ENCODE results near the gene MT2A. TPM values are rescaled to one million over a fixed set of nuclear protein-coding genes. Genes with fewer than 3 reads are reported as not detected.
"Not testable (repeated sequence)": the region's sequence is repeated elsewhere in the genome, so short reads cannot be mapped to it uniquely, and the experiment has no call there.

MT2A gene
- total RNA-seq, 1 donor from 2014 or later, result 12.0 TPM

- no peak for DNase-seq (ENCODE audit: low spot score)
These were observed 12.0 kb downstream of the MT2A start for GRCh38 chr16:56620339-56620897.

DNA sequence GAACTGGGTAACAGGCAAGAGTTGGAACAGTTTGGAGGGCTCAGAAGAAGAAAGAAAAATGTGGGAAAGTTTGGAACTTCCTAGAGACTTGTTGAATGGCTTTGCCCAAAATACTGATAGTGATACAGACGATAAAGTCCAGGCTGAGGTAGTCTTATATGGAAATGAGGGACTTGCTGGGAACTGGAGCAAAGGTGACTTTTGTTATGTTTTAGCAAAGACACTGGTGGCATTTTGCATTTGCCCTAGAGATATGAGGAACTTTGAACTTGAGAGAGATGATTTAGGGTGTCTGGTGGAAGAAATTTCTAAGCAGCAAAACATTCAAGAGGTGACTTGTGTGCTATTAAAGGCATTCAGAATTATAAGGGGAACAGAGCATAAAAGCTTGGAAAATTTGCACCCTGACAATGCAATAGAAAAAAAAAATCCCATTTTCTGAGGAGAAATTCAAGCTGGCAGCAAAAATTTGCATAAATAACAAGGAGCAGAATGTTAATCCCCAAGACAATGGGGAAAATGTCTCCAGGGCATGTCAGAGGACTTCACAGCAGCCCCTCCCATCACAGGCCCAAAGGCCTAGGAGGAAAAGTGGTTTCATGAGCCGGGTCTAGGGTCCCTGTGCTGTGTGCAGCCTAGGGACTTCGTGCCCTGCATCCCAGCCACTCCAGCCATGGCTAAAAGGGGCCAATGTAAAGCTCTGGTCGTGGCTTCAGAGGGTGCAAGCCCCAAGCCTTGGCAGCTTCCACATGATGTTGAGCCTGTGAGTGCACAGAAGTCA, 13.5 kb downstream of the MT2A start:
- not testable (repeated sequence) for DNase-seq (ENCODE audit: low spot score)

GRCh38 chr16:56623184-56623583, 14.8 kb downstream of the MT2A start:
- DNase-seq (ENCODE audit: low spot score), result not testable (repeated sequence)

GRCh38 chr16:56623637-56624036, 15.3 kb downstream of the MT2A start:
- no peak for DNase-seq (ENCODE audit: low spot score)

DNA sequence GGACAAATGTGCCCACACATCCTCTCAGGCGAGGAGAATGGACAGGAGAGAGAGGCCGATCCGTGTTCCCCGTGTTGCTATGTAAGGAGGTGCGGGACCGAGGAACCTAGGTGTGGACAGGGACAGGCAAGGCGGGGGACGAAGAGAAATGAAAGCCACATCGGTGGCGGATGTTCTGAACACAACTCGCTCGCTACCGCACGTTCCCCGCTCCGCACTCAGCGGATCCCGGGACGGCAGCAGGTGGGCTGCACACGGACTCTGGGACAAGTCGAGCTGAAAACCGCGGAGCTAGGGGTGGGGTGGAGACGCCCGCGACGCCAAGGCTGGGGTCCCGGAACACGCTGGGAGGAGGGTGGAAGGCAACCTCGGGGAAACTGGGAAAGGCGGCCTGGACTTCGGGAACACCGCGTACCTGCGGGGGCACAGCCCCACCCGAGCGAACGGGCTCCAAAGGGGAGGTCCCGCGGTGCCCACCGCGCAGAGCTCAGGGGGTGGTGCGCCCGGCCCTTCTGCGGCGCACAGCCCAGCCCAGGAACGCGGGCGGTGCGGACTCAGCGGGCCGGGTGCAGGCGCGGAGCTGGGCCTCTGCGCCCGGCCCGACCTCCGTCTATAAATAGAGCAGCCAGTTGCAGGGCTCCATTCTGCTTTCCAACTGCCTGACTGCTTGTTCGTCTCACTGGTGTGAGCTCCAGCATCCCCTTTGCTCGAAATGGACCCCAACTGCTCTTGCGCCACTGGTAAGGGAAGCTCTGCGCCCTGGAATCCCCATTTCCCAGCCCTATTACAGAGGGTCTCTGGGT, 17.0 kb downstream of the MT2A start, which contains the start of gene MT1E:
TSS of gene MT1E (plus strand) at position 642 of the 803 bp plus-strand sequence. CDS start at position 713, 71 bp downstream.
- peak; percentile 81 for DNase-seq (ENCODE audit: low spot score)

GRCh38 chr16:56625943-56626654, 17.7 kb downstream of the MT2A start:
- DNase-seq (ENCODE audit: low spot score), result peak; percentile 82

DNA sequence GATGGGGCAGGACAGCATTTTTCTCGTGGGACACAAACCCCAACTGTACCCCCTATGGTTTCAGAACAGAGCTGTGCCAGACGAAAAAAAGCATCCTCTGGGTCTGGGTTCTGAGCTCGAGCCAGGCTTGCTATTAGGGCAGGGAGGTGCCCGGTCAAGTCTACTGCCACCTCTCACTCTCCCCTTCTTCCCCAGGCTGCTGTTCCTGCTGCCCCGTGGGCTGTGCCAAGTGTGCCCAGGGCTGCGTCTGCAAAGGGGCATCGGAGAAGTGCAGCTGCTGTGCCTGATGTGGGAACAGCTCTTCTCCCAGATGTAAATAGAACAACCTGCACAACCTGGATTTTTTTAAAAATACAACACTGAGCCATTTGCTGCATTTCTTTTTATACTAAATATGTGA, 18.3 kb downstream of the MT2A start:
- DNase-seq (ENCODE audit: low spot score), result no peak

DNA sequence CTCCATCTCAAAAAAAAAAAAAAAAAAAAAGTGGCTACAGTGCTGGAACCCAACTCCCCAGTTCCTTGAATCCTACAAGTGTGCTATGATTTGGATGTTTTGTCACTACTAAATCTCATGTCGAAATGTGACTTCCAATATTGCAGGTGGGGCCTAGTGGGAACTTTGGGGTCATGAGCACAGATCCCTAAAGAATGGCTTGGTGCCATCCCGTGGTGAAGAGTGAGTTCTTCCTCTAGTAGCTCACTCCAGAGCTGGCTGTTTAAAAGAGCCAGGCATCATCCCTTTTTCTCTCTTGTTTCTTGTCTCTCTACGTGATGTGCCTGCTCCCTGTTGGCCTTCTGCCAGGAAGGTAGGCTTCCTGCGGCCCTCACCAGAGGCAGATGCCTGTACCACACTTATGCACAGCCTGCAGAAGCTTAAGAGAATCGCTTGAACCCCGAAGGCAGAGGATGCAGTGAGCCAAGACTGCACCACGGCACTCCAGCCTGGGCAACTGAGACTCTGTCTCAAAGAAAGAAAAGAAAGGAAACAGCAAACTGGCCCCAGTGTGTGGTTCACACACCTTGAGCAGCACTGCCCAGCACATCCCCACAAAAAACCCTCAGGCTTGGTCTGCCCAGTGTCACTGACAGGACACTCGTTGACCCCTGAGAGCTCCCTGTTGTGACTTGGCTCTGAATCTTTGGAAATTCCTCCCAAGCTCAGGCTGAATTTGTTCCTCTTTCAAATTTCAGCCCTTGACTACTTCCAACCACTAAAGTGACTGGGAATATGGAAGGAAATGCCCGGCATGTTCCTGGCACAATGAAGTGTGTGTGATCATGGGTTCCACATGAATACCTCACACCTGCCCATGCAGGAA, 20.3 kb downstream of the MT2A start:
- no peak for DNase-seq (ENCODE audit: low spot score)

DNA sequence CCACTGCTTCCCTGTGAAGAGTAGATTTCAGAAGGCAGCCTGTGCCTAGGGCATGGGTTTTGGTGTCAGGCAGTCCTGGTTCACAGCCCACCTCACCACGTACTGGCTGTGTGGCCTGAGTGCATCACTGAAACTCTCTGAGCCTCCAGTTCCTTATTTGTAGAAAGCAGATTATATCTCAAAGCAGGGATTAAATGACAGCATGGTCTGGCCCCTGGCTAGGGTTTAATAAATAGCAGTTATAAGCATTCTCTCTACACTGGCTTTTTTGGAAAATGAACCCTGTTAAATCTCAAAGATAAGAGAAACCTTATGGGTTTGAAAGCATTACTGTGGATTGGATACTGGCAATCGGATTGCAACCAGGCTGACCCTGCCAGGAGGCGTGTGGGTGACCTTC, 21.1 kb downstream of the MT2A start:
- peak; percentile 85 for DNase-seq (ENCODE audit: low spot score)

- no peak for DNase-seq (ENCODE audit: low spot score)
These were observed 21.8 kb downstream of the MT2A start for GRCh38 chr16:56630134-56630533.

- no peak for DNase-seq (ENCODE audit: low spot score)
These were observed 22.8 kb downstream of the MT2A start for GRCh38 chr16:56631197-56631596.

DNA sequence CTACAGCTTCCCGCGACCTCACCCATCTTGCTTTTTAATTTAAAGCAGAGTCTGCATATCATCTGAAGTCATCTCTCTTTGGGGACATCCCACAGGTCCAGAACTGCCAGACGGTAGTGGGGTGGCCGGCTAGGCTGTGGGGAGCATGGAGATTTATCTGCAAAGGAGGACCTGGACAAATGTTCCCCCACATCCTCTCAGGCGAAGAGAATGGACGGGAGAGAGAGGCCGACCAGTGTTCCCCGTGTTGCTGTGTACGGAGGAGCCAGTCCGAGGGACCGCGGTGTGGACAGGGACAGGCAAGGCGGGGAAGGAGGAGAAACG, 23.4 kb downstream of the MT2A start:
- DNase-seq (ENCODE audit: low spot score), result no peak

GRCh38 chr16:56632156-56632847, 23.9 kb downstream of the MT2A start, which contains the start of gene MT1M:
MT1M (plus strand) TSS chr16:56632659; CDS start chr16:56632732, 73 bp downstream.
- no peak for DNase-seq (ENCODE audit: low spot score)

DNA sequence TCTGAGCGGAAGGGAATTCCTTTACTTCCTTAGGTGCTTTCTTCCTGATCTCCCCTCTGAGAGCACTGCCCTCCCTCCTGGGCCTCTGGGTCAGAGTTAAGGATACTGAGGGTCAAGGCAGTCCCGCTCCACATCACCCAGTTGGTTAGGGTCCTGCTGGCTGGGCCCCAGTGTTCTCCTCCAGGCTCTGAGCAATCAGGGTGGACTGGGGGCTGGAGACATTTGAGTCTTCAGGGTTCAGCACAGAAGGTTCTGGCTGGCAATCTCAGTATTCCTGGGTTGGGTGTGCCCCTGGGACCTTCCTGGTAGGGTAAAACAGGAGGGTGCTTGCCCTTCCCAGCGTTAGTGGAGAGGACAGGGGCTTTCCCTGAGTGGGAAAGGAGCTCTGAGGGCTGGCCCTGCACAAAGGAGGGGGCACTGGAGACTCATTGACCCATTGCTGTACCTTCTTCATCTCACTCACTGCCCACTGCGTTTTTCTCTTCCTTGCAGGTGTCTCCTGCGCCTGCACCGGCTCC, 24.5 kb downstream of the MT2A start:
- DNase-seq (ENCODE audit: low spot score), result no peak

DNA sequence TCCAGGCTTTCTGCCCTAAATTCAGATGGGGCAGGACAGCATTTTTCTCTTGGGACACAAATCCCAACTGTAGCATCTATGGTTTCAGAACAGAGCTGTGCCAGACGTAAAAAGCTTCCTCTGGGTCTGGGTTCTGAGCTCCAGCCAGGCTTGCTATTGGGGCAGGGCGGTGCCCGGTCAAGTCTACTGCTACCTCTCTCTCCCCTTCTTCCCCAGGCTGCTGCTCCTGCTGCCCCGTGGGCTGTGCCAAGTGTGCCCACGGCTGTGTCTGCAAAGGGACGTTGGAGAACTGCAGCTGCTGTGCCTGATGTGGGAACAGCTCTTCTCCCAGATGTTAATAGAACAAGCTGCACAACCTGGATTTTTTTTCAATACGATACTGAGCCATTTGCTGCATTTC, 25.2 kb downstream of the MT2A start:
- DNase-seq (ENCODE audit: low spot score), result no peak

DNA sequence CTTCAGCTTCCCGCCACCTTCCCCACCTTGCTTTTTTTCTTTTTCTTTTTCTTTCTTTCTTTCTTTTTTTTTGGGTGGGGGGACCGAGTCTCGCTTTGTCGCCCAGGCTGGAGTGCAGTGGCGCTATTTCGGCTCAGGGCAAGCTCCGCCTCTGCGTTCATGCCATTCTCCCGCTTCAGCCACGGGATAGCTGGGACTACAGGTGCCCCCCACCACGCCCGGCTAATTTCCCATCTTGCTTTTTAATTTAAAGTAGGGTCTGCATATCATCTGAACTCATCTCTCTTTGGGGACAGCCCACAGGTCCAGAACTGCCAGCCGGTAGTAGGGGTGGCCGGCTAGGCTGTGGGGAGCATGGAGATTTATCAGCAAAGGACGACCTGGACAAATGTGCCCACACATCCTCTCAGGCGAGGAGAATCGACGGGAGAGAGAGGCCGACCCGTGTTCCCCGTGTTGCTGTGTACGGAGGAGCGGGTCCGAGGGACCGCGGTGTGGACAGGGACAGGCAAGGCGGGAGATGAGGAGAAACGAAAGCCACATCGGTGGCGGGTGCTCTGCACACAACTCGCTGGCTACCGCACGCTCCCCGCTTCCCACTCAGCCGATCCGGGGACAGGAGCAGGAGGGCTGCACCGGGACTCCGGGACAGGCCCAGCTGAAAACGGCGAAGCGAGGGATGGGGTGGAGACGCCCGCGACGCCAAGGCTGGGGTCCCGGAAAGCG, 26.5 kb downstream of the MT2A start:
- no peak for DNase-seq (ENCODE audit: low spot score)

GRCh38 chr16:56635441-56635967, 27.1 kb downstream of the MT2A start:
- DNase-seq (ENCODE audit: low spot score), result no peak

DNA sequence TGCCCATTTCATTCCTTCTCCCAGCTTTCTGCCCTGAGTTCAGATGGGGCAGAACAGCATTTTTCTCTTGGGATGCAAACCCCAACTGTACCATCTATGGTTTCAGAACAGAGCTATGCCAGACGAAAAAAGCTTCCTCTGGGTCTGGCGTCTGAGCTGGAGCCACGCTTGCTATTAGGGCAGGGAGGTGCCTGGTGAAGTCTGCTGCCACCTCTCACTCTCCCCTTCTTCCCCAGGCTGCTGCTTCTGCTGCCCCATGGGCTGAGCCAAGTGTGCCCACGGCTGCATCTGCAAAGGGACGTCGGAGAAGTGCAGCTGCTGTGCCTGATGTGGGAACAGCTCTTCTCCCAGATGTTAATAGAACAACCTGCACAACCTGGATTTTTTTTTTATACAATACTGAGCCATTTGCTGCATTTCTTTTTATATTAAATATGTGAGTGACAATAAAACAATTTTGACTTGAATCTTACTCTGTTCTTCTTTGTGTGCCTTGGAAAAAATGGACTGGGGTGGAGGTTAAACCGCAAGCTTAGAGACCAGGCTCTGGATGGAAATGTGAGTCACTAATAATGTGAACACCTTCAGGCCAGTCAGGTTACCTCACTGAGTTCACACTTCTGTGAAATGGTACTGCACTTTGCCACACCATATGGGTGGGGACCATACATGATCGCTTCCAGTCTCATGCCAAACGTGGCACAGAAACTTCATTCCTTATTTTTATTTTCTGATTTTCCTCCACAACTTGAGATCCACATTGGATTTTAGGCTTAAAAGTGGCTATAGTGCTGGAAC, 28.4 kb downstream of the MT2A start:
- no peak for DNase-seq (ENCODE audit: low spot score)

Data from umbilical cord (tissue), 2 donors.